Naive thymus-derived CD4-positive, alpha-beta T cell (primary cell): ENCODE results near the gene FERMT1. TPM values are rescaled to one million over a fixed set of nuclear protein-coding genes. Genes with fewer than 3 reads are reported as not detected.

Experiments
- ATAC-seq: fragments of 150-1000 bp; cut with Tn5 transposase; 2 replicates; pipeline ENCODE4 v1.10.0; 2021; ENCODE audit warnings: mild to moderate bottlenecking, moderate library complexity
- CTCF ChIA-PET: fragments of 350-600 bp; sonication (Branson Sonifier 250); formaldehyde crosslinking; loops from one replicate; lab custom pipeline; 2021; ENCODE audit warnings: antibody characterized with exemption; lab: Charles Lee
- POLR2A ChIA-PET: fragments of 350-600 bp; sonication (Branson Sonifier 250); formaldehyde crosslinking; loops from one replicate; lab custom pipeline; 2021; ENCODE audit warnings: antibody characterized with exemption, inconsistent platforms; lab: Charles Lee
- DNase-seq, 9 donors: peaks; one replicate each; pipeline versions ENCODE4 v3.0.0 to v3.0.0-alpha.2; 2020 to 2022; ENCODE audit warnings: mixed read lengths in 1 of 9
- H3K27ac ChIP-seq: one replicate; pipeline ENCODE4 v1.7.0; 2013; ENCODE audit warnings: mild to moderate bottlenecking, low read depth, low read length, moderate library complexity
- H3K27me3 ChIP-seq, 2 donors: one replicate each; pipeline ENCODE4 v1.7.0; 2013; ENCODE audit warnings: low read length in 2 of 2, mild to moderate bottlenecking in 2 of 2, moderate library complexity in 2 of 2; ENCODE audit not compliant: control insufficient read depth in 2 of 2, insufficient read depth in 2 of 2
- H3K36me3 ChIP-seq, 3 experiments: 1 replicate in 2 of 3; 2 replicates in 1 of 3; pipeline ENCODE4 v1.7.0; 2013; ENCODE audit warnings: low read length in 3 of 3, mild to moderate bottlenecking in 3 of 3, moderate library complexity in 1 of 3; ENCODE audit not compliant: insufficient read depth in 3 of 3, control insufficient read depth in 2 of 3
- H3K4me1 ChIP-seq, 2 donors: one replicate each; pipeline ENCODE4 v1.7.0; 2013; ENCODE audit warnings: low read length in 2 of 2, mild to moderate bottlenecking in 2 of 2, moderate library complexity in 1 of 2; ENCODE audit not compliant: control insufficient read depth in 2 of 2, insufficient read depth in 2 of 2
- H3K4me3 ChIP-seq: 2 replicates; pipeline ENCODE4 v1.7.0; 2013; ENCODE audit warnings: mild to moderate bottlenecking, low read length
- H3K9me3 ChIP-seq, 3 experiments: 1 replicate in 2 of 3; 2 replicates in 1 of 3; pipeline ENCODE4 v1.7.0; 2013; ENCODE audit warnings: low read length in 3 of 3; ENCODE audit not compliant: control insufficient read depth in 2 of 3
- H3K27ac Mint-ChIP-seq, 9 donors: one replicate each; pipeline ENCODE4 v1.8.0; 2020 to 2022; ENCODE audit warnings: mixed read lengths in 9 of 9, mild to moderate bottlenecking in 8 of 9, moderate library complexity in 5 of 9, inconsistent platforms in 2 of 9
- H3K27me3 Mint-ChIP-seq, 5 donors: one replicate each; pipeline ENCODE4 v1.8.0; 2021 to 2022; ENCODE audit warnings: mixed read lengths in 5 of 5, mild to moderate bottlenecking in 1 of 5
- H3K36me3 Mint-ChIP-seq, 5 donors: one replicate each; pipeline ENCODE4 v1.8.0; 2020 to 2022; ENCODE audit warnings: mixed read lengths in 5 of 5, mild to moderate bottlenecking in 3 of 5, inconsistent platforms in 1 of 5
- H3K4me1 Mint-ChIP-seq, 7 donors: one replicate each; pipeline ENCODE4 v1.8.0; 2020 to 2022; ENCODE audit warnings: mixed read lengths in 7 of 7, mild to moderate bottlenecking in 3 of 7, inconsistent platforms in 1 of 7
- H3K4me3 Mint-ChIP-seq, 10 donors: one replicate each; pipeline ENCODE4 v1.8.0; 2020 to 2022; ENCODE audit warnings: mild to moderate bottlenecking in 10 of 10, mixed read lengths in 10 of 10, moderate library complexity in 6 of 10, inconsistent platforms in 2 of 10
- H3K9me3 Mint-ChIP-seq, 11 donors: one replicate each; pipeline ENCODE4 v1.8.0; 2020 to 2022; ENCODE audit warnings: mixed read lengths in 11 of 11, mild to moderate bottlenecking in 4 of 11, inconsistent platforms in 1 of 11, moderate library complexity in 1 of 11
- intact Hi-C, 2 donors: fragments of 100-400 bp; cut with micrococcal nuclease; formaldehyde crosslinking; loops; one replicate each; pipeline ENCODE4 v1.15.1; 2023
- polyA plus RNA-seq, 2 donors: library from polyadenylated mRNA; unstranded; fragments of 300-500 nt; fragmentation: Illumina TruSeq; gene quantifications; one replicate each; pipeline ENCODE4 v1.2.3, GENCODE V29; 2021
- total RNA-seq, 6 experiments: library from RNA in 5 of 6; stranded (reverse) in 5 of 6; gene quantifications; 1 replicate in 5 of 6; 2 replicates in 1 of 6; pipeline ENCODE4 v1.2.3 and lab custom pipeline; 2021 to 2026

Gene FERMT1, protein sequence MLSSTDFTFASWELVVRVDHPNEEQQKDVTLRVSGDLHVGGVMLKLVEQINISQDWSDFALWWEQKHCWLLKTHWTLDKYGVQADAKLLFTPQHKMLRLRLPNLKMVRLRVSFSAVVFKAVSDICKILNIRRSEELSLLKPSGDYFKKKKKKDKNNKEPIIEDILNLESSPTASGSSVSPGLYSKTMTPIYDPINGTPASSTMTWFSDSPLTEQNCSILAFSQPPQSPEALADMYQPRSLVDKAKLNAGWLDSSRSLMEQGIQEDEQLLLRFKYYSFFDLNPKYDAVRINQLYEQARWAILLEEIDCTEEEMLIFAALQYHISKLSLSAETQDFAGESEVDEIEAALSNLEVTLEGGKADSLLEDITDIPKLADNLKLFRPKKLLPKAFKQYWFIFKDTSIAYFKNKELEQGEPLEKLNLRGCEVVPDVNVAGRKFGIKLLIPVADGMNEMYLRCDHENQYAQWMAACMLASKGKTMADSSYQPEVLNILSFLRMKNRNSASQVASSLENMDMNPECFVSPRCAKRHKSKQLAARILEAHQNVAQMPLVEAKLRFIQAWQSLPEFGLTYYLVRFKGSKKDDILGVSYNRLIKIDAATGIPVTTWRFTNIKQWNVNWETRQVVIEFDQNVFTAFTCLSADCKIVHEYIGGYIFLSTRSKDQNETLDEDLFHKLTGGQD
- total RNA-seq = under 1 TPM in 1 of 5 experiments, not detected in 4; 0.17 TPM
- polyA plus RNA-seq = not detected
- not detected for total RNA-seq (lab: John Stamatoyannopoulos, UW)

DNA sequence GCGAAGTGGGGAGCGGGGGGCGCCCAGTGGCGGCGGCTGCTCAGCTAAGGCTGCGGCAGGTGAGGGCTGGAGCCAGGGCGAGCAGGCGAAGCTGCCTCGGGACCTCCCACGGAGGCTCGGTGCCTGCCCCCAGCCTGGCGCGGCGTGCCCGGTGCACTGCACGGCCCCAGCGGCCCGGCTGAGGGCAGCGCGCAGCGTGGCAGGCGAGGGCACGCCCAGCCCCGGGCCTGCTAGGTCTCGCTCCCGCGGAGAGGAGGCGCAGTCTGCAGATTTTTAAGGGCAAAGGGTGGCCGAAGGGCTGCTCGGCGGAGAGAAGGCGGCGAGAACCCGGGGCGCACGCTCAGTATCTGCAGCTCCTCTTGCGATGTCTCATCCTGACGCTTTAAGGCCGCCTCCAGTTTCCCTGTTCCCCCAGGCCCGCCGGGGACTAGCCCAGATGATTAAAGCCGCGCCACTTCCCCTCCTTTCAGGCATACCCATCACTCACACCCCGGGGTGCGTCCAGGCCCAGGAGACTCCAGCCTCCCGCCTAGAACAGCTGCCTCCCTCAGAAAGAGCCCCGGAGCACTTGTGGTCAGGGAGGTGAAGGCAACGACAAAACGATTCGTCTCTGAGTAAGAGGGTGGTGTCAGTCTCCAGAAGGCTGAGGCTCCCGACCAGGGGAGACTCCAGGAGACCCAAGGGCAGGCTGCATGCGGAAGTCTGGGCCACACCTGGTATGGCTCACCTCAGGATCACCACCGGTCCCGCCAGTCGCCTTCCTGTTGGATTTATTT lies at the start of gene FERMT1:
FERMT1 (minus strand) TSS at position 158 of the 776 bp plus-strand sequence. CDS start 3,476 bp downstream, outside the sequence.
- DNase-seq (peak in 1 of 9 donors; percentile 33), ATAC-seq (peak; percentile 47)
- Histone ChIP-seq H3K36me3 (no peaks in the 10 kb centered on the region), H3K4me3 (no peak within 1 kb of the TSS), H3K9me3 (no peaks in the 10 kb centered on the region), H3K4me1 (no peaks in the 10 kb centered on the region), H3K27ac (no peak within 1 kb of the TSS), H3K27me3 (peaks cover 0 to 5% of the 10 kb centered on the region in 2 donors)
- POLR2A ChIA-PET = no interaction called here
- intact Hi-C loops = no loop called here
- peaks cover 41 to 69% (median 65%) of the 10 kb centered on the region in 5 donors for H3K27me3 Mint-ChIP-seq
- peaks cover 0 to 4% (median 0%) of the 10 kb centered on the region in 11 donors for H3K9me3 Mint-ChIP-seq
- H3K36me3 Mint-ChIP-seq = no peaks in the 10 kb centered on the region
- H3K4me1 Mint-ChIP-seq = peaks cover 0 to 13% (median 10%) of the 10 kb centered on the region in 7 donors
- H3K27ac Mint-ChIP-seq = no peak within 1 kb of the TSS
- CTCF ChIA-PET = no interaction called here
- peak within 1 kb of the TSS; percentile 21 to 70 (median 61) for H3K4me3 Mint-ChIP-seq

DNA sequence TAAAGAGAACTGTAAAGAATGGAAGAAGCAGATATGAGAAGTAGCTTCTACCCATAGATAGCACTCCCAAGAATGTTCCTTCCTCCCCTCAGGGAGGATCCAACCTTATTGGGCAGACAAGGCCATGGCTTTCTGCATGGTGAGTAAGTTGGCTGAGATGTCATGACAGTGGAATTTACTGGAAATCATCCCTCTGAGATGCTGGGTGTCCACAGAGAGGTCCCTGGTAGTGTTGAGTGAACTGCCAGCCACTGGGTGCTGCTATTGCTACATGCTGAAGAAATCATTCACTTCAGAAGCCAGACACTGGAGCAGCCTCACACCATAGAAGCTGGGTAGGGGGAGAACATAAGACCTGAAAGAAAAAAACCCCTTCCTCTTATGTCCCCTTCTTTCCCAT lies 46.4 kb upstream of the FERMT1 start:
- no peak for ATAC-seq
- intact Hi-C loops = no loop called here
- H3K27ac ChIP-seq = no peak overlapping the region
- no peaks in the 10 kb centered on the region for H3K4me1 ChIP-seq
- DNase-seq = no peak
- no peaks in the 10 kb centered on the region for H3K36me3 Mint-ChIP-seq
- peaks cover 0 to 23% (median 8%) of the 10 kb centered on the region in 11 donors for H3K9me3 Mint-ChIP-seq
- no peaks in the 10 kb centered on the region for H3K27me3 ChIP-seq
- no peaks in the 10 kb centered on the region for H3K9me3 ChIP-seq
- H3K27me3 Mint-ChIP-seq = peaks cover 1 to 16% (median 10%) of the 10 kb centered on the region in 5 donors
- no peaks in the 10 kb centered on the region for H3K36me3 ChIP-seq
- POLR2A ChIA-PET = no interaction called here
- no peak overlapping the region for H3K4me3 ChIP-seq
- no peak overlapping the region for H3K27ac Mint-ChIP-seq
- H3K4me3 Mint-ChIP-seq = no peak overlapping the region
- H3K4me1 Mint-ChIP-seq = no peaks in the 10 kb centered on the region
- CTCF ChIA-PET = no interaction called here

DNA sequence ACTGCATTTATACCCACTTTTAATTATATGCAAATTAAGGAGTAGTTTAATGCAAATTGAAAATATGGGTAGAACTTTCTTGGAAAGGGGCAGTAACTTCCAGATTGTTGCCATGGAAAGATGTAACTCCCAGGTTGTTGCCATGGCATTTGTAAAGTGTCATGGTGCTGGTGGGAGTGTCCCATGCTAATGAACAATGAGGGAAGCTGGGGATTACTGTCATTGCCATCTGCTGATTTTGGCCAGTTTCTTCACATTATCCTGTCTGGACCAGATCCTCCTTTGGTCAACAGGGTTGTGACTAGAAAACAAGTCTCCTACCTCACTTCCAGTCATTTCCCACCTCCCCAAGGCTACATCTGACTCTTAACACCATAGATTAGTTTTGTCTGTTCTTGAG lies 45.4 kb upstream of the FERMT1 start:
- POLR2A ChIA-PET = no interaction called here
- no peaks in the 10 kb centered on the region for H3K36me3 Mint-ChIP-seq
- no peak overlapping the region for H3K27ac Mint-ChIP-seq
- H3K27ac ChIP-seq = no peak overlapping the region
- no peak overlapping the region for H3K4me3 Mint-ChIP-seq
- DNase-seq (no peak), ATAC-seq (no peak)
- peaks cover 0 to 23% (median 8%) of the 10 kb centered on the region in 11 donors for H3K9me3 Mint-ChIP-seq
- H3K9me3 ChIP-seq = no peaks in the 10 kb centered on the region
- CTCF ChIA-PET = no interaction called here
- no peaks in the 10 kb centered on the region for H3K36me3 ChIP-seq
- H3K27me3 ChIP-seq = no peaks in the 10 kb centered on the region
- no peak overlapping the region for H3K4me3 ChIP-seq
- no peaks in the 10 kb centered on the region for H3K4me1 ChIP-seq
- intact Hi-C loops = no loop called here
- no peaks in the 10 kb centered on the region for H3K4me1 Mint-ChIP-seq
- H3K27me3 Mint-ChIP-seq = peaks cover 1 to 16% (median 11%) of the 10 kb centered on the region in 5 donors

DNA sequence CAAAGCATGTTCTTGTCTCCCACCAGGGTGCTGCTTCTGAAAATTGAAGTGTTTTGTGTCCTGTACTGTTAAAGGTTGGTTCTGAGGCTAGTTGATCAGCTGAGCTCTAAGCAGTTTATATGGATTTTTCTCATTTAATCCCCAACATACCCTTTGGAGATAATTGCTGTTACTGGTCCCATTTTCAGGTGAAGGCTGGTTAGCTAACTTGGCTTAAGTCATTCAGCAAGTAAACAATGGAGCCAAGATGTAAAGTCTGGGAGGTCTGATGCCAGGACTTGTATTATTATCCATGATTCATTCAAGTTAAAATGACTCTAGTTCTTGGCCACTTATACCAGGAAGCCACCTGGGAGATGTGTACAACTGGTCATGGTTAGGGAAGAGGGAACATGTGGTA lies 42.5 kb upstream of the FERMT1 start:
- Mint-ChIP-seq H3K27ac (no peak overlapping the region), H3K36me3 (no peaks in the 10 kb centered on the region), H3K9me3 (peaks cover 0 to 15% (median 3%) of the 10 kb centered on the region in 11 donors), H3K27me3 (peaks cover 1 to 36% (median 20%) of the 10 kb centered on the region in 5 donors), H3K4me3 (no peak overlapping the region), H3K4me1 (no peaks in the 10 kb centered on the region)
- H3K27me3 ChIP-seq = no peaks in the 10 kb centered on the region
- no peaks in the 10 kb centered on the region for H3K9me3 ChIP-seq
- intact Hi-C loops = no loop called here
- ChIA-PET CTCF (no interaction called here), POLR2A (no interaction called here)
- no peaks in the 10 kb centered on the region for H3K4me1 ChIP-seq
- no peaks in the 10 kb centered on the region for H3K36me3 ChIP-seq
- H3K4me3 ChIP-seq = no peak overlapping the region
- DNase-seq (no peak), ATAC-seq (no peak)
- no peak overlapping the region for H3K27ac ChIP-seq

DNA sequence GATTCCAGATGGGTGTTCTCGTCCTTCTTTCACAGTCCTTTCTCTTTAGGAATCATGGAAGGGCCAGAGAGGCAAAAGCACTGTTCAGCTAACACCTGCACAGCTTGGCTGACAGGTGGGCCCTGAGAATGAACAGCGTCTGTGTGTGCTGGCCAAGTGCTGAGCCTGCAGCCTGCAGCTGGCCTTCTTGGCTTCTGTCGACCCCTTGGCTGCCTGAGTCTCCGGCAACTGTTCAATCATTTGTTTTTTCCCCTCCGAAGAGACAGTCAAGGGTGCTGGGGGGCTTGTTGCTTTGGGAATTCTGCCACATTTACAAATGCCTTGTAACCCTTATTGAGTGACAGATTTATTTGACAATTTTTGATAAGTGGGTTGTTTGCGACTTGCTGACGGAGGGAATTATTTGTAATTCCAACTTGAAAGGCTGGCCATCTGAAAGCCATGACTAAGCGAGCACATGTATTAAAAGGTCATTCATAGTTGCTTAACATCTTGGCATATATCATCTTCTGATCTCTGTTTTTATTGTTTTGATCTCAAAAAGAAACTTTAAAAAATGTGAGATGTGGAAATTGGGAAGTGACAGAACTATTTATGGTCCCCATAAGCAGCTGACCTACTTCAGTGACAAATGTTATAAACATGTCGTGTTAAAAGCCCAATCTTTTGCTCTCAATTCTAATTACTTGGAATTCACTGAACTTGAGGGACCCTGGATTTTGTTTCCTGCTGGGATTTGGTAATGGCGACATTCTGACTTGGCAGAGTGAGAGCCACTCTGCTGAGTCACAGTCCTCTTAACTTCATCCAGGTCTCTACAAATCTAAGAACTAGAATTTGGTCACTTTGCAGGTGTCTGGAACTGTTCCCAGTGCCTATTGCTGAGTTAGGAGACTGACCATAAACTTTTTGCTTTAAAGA lies 41.9 kb upstream of the FERMT1 start:
- no peak overlapping the region for H3K27ac Mint-ChIP-seq

DNA sequence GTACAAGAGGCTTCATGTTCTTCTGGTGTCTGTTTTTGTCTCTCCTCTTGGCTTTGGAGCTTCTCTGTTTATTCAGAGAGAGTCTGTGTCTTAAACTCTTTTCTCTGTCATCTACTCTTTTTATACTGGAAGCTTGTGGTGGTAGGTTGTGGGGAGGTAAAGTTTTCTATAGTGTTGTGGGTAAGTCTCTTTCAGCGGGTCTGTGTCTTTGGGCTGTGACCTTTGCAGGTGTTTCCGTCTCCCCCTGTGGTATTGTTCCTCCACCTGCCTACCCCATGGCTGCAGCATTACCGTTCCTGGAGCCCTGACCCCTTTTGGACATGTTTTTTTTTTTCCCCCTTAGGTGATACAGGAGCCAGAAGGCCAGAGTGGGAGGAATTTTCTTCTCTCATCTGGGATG lies 37.9 kb upstream of the FERMT1 start:
- Histone ChIP-seq H3K4me3 (no peak overlapping the region), H3K4me1 (no peaks in the 10 kb centered on the region), H3K27me3 (no peaks in the 10 kb centered on the region), H3K36me3 (no peaks in the 10 kb centered on the region), H3K27ac (no peak overlapping the region), H3K9me3 (peaks cover 0 to 16% (median 0%) of the 10 kb centered on the region in 3 experiments)
- DNase-seq (no peak), ATAC-seq (no peak)
- peaks cover 0 to 6% (median 5%) of the 10 kb centered on the region in 5 donors for H3K36me3 Mint-ChIP-seq
- intact Hi-C loops = no loop called here
- H3K4me1 Mint-ChIP-seq = no peaks in the 10 kb centered on the region
- H3K9me3 Mint-ChIP-seq = peaks cover 0 to 41% (median 17%) of the 10 kb centered on the region in 11 donors
- POLR2A ChIA-PET = no interaction called here
- H3K4me3 Mint-ChIP-seq = no peak overlapping the region
- CTCF ChIA-PET = no interaction called here
- H3K27ac Mint-ChIP-seq = no peak overlapping the region
- H3K27me3 Mint-ChIP-seq = peaks cover 0 to 53% (median 30%) of the 10 kb centered on the region in 5 donors

More for the DNA sequence above, 41.9 kb upstream of the FERMT1 start:
- H3K4me1 Mint-ChIP-seq = no peaks in the 10 kb centered on the region
- H3K27me3 Mint-ChIP-seq = peaks cover 1 to 39% (median 24%) of the 10 kb centered on the region in 5 donors
- POLR2A ChIA-PET = no interaction called here
- DNase-seq (no peak), ATAC-seq (no peak)
- intact Hi-C loops = no loop called here
- Histone ChIP-seq H3K4me3 (no peak overlapping the region), H3K9me3 (no peaks in the 10 kb centered on the region), H3K4me1 (no peaks in the 10 kb centered on the region), H3K27ac (no peak overlapping the region), H3K36me3 (no peaks in the 10 kb centered on the region), H3K27me3 (no peaks in the 10 kb centered on the region)
- peaks cover 0 to 19% (median 5%) of the 10 kb centered on the region in 11 donors for H3K9me3 Mint-ChIP-seq
- CTCF ChIA-PET = no interaction called here
- H3K4me3 Mint-ChIP-seq = no peak overlapping the region
- no peaks in the 10 kb centered on the region for H3K36me3 Mint-ChIP-seq
